ENCODE measurements around the gene RD3L. TPM values are rescaled to one million over a fixed set of nuclear protein-coding genes. Genes with fewer than 3 reads are reported as not detected.

Gene RD3L
- total and polyA plus RNA-seq, 9 of the 15 experiments (the other 6 are each of a cell fraction or from before 2014, with no cell fraction given), result 0.14 TPM; not detected in 8

DNA sequence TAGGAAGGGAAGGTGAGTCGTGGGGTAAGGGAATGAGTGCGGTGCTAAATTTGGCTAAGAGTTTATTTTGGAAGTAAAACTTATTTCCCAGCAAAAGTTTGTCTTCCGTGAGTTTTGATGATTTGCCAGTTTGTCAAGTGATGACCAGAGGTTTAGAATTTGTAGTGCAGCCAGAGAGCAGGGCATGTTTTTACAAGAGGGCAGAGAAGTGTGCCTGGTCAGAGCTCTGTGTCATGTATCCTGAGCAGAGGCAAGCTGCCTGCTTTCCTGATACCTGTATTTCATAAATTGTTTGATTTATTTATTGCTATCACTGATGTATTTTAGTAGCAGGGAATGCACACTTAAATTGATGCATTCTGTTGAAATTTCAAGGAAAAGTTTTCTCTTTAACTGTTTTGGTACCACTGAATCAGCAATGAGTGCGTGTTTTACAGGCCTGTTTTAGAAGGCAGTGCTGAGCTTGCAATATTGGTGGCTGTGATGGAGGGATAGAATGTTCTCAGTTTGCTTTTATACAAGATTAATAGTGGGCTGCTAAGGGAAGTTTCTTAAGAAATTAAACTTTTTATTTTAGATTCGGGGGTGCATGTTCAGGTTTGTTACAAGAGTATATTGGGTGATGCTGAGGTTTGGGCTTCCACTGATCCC is 19.7 kb upstream of the RD3L start:
- H3K4me2 ChIP-seq (ENCODE audit: insufficient read depth, low read length), result no peak overlapping the region
- H3K36me3 ChIP-seq (ENCODE audit: control insufficient read depth, insufficient read depth, low read length), result no peaks in the 10 kb centered on the region
- 17% methylated on average over 4 of the region's 5 CpGs for WGBS (ENCODE audit: insufficient coverage, low coverage, missing lambda C conversion rate)
- ChIA-PET CTCF (ENCODE audit: low intra/inter-chr PET ratio) (no interaction called here), POLR2A (interaction anchor here (1.0 kb wide), 1 partner anchor 11 kb away, joined by 3 read pairs; no protein-coding TSS in a partner anchor)
- DNase-seq (ENCODE audit: extremely low read depth in 1 of 4, low spot score in 3 of 4), result no peak
- H3K9me1 ChIP-seq (ENCODE audit: control insufficient read depth, insufficient read depth, low read length), result no peaks in the 10 kb centered on the region
- no peak overlapping the region for H2AFZ ChIP-seq (ENCODE audit: low read depth, low read length)
- H3K4me3 ChIP-seq, result no peak overlapping the region
- TF ChIP-seq HMGXB4 (CRISPR knock-in tag; IDR thresholded peaks at IDR 0.05), result no peak
- peak; percentile 31; the same call in 1 of the 2 replicates for TF ChIP-seq MAFK (IDR thresholded peaks at IDR 0.05; ENCODE audit: low read length)
- TF ChIP-seq BCLAF1 (IDR thresholded peaks at IDR 0.05; ENCODE audit: borderline replicate concordance in 1 of 2, control insufficient read depth in 1 of 2, low read depth in 2 of 2, low read length in 1 of 2), result no peak
- peak; percentile 45; the same call in 1 of the 2 replicates for TF ChIP-seq MAFG (tag; conservative IDR thresholded peaks at IDR 0.05)
- peak; percentile 6; the same call in 1 of the 2 replicates for TF ChIP-seq MAFF (IDR thresholded peaks at IDR 0.05; ENCODE audit: low read length)
- TF ChIP-seq ZNF316 (IDR thresholded peaks at IDR 0.05), result peak; percentile 48; the same call in 1 of the 2 replicates
- TF ChIP-seq, protein P1, sequence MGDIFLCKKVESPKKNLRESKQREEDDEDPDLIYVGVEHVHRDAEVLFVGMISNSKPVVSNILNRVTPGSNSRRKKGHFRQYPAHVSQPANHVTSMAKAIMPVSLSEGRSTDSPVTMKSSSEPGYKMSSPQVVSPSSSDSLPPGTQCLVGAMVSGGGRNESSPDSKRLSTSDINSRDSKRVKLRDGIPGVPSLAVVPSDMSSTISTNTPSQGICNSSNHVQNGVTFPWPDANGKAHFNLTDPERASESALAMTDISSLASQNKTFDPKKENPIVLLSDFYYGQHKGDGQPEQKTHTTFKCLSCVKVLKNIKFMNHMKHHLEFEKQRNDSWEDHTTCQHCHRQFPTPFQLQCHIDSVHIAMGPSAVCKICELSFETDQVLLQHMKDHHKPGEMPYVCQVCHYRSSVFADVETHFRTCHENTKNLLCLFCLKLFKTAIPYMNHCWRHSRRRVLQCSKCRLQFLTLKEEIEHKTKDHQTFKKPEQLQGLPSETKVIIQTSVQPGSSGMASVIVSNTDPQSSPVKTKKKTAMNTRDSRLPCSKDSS (IDR thresholded peaks at IDR 0.05; ENCODE audit: low read depth, partially characterized antibody), result no peak
- H3K9ac ChIP-seq (ENCODE audit: insufficient read depth in 1 of 2, low read depth in 2 of 2, low read length in 2 of 2), result no peak overlapping the region
- no peaks in the 10 kb centered on the region for H3K79me2 ChIP-seq (ENCODE audit: control insufficient read depth, insufficient read depth, low read length)
- intact Hi-C loops (cut with micrococcal nuclease) (no loop called here), in situ Hi-C loops (cut with MboI) (no loop called here)
- no peaks in the 10 kb centered on the region for H3K27me3 ChIP-seq (ENCODE audit: control insufficient read depth in 2 of 2, insufficient read depth in 2 of 2, low read length in 2 of 2)
- no TSS peak for BruUV-seq (replicated peaks)
- no peak for FAIRE-seq
- no peak overlapping the region for H3K27ac ChIP-seq (ENCODE audit: extremely low read depth, low read depth, low read length)
- no peaks in the 10 kb centered on the region; a peak in 1 of 5 replicates for H3K4me1 ChIP-seq (replicated peaks in 1 of 2; ENCODE audit: control insufficient read depth in 2 of 2, insufficient read depth in 2 of 2, low read length in 2 of 2)
- no peak for ATAC-seq
- no peaks in the 10 kb centered on the region for H3K9me3 ChIP-seq (replicated peaks; ENCODE audit: control insufficient read depth, insufficient read depth, low read depth, low read length)
- H4K20me1 ChIP-seq (replicated peaks; ENCODE audit: control insufficient read depth, insufficient read depth, low read length), result no peaks in the 10 kb centered on the region
